NCI-H345 (cell line): ENCODE data around the gene ACACA.
"Not testable (repeated sequence)": the region's sequence is repeated elsewhere in the genome, so short reads cannot be mapped to it uniquely, and the experiment has no call there.

Experiments
- DNase-seq: peaks from one replicate; lab custom pipeline; 2025; lab: John Stamatoyannopoulos, UW

Gene ACACA

GRCh38 chr17:37098910-37099664 is 307.5 kb downstream of the ACACA start:
- DNase-seq, result no peak

GRCh38 chr17:37098152-37098551 is 308.5 kb downstream of the ACACA start:
- no peak for DNase-seq

GRCh38 chr17:37097154-37097553 is 309.5 kb downstream of the ACACA start:
- DNase-seq, result no peak

DNA sequence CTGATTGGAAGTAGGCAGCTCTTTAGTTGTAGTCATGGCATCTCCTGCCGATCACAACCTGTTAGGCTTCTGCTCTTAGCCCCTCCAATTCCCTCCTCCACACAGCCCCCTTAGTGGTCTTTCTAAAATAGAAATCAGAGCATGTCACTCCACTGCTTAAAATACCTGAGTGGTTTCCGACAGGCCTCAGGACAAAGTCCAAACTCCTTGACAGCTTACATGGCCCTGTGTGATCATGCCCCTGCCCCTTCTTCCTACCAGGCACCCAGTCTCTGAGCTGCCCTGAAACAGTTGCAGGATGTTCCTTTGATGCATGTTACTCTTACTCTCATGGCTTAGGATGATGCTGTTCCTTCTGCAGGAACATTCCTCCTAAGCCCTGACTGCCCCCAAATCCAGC is 310.6 kb downstream of the ACACA start:
- no peak for DNase-seq

- no peak for DNase-seq
Observed at GRCh38 chr17:37094391-37094790, 312.2 kb downstream of the ACACA start.

DNA sequence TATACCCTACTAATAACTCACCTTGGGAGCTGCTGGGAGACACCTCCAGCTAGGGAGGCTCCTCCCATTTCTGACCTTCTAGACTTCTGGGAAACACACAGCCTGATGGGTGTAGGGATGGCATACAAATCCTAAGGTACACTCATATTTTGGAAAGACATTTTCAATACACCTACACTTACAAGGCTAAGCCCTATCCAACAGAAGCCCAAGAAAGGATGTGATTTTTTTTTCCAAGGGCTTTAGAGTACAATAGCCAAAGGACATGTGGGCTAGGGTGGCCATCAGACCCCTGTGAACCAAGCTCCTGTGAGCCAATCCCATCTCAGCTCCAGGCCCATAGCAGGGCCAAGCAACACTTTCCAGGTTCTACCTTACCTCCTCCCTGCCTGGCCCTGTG is 313.9 kb downstream of the ACACA start:
- DNase-seq, result no peak

DNA sequence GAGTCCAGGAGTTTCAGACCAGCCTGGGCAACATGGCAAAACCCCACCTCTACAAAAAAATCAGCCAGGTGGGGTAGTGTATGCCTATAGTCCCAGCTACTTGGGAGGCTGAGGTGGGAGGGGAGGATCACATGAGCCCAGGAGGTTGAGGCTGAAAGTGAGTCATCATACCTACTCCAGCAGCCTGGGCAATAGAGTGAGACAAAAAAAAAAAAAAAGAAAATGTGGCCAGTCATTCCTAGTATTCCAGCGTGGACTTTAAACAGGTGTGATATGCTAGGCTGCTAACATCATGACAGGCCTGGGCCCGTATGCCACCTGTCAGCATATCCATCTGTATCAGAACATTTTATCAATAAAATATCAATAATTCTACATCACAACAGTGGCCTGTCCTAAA is 314.6 kb downstream of the ACACA start:
- DNase-seq, result no peak

- DNase-seq, result no peak
Observed at GRCh38 chr17:37090941-37091340, 315.7 kb downstream of the ACACA start.

- no peak for DNase-seq
Observed at GRCh38 chr17:37089956-37090355, 316.7 kb downstream of the ACACA start.

DNA sequence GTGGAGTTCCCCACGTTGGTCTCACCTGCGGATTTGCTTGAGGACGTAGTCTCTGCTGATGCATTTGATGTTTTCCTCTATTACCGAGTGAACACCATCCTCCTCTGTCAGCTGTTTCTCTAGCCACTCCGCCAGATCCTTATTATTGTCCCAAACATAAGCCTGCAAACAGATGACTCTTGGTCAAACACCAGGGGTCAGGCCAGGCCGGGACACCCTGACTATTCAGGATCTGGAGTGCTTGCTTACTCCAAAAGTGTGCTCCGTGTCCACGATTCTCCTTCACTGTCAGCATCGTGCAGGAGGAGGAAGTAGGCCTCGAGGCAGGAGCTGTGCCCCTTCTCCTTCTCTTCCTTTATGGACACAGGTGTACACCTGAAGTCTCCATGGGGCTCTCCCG is 317.7 kb downstream of the ACACA start:
- DNase-seq, result no peak

DNA sequence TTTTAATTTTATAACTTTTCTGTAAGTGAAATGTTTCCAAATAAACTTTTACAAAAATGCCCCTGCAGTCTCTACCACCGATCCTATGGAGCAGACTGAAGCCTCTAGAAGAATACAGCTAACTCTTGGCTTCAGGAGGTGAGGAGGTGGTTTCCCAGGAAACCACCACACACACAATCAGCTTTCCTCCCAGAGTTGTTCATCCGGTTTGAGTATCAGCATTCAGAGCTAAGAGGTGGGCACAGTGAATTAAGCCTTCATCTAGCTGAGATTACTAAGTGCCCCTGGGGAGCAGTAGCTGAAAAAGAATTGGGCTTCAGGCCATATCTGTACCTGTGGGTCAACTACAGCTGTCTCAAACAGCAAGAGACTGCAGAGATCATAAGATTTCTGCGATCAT is 318.2 kb downstream of the ACACA start:
- DNase-seq, result no peak

DNA sequence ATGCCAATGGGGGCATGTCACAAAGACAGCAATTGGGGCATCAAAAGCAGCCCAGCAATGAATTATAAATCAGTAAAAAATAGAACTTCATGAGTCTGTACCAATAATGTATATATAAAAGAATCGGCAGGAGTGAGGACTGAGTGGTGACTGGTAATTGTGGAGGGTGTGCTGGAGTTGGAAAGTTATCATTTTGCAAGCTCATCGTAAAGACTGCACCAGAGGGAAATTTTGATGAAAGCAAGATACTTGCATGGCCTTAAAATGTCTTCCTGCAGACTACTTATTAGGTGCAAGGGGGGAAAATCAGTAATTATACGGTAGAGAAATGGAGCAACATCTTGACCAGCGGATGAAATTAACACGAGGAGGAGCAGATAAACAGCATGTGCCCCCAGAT is 319.0 kb downstream of the ACACA start:
- no peak for DNase-seq

DNA sequence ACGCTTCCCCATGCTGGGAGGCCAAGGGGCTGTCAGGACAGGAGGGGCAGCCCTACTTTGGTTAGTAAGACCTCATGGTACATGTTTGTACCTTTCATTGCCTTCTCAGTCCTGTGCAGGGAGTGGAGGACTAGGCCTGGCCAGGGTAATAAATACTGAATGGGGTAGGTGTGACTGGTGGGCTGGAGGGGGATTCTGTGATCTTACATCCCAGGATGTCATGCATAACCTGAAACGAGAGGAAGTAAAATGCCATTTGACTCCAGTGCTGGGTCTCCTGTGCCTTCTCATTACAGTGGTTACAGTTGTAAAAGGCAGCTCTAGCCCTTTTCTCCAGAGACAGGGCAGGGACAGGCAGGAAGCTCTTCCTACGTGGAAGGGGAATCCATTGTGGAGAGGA is 319.7 kb downstream of the ACACA start:
- no peak for DNase-seq

GRCh38 chr17:37086334-37086733 is 320.3 kb downstream of the ACACA start:
- DNase-seq, result no peak

DNA sequence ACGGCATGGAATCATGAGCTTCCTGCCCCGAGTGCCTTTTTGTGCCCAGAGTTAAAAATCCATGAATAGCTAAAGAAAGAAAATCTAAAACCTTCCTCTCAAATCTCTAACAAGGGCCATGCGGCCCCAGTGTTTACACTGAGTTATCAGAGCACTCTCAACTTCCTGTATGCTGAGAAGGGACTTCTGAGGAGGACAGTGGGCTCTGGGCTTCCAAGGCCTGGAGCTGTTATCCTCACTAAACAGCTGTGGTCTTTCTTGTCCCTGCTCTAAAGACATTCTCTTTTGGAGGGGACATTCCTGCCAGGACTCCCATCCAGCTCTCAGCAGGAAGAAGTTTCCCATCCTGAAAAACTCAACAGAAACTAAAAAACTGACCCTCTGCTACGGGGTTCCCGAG is 322.3 kb downstream of the ACACA start:
- DNase-seq, result no peak

GRCh38 chr17:37083456-37083855 is 323.2 kb downstream of the ACACA start:
- DNase-seq, result no peak

DNA sequence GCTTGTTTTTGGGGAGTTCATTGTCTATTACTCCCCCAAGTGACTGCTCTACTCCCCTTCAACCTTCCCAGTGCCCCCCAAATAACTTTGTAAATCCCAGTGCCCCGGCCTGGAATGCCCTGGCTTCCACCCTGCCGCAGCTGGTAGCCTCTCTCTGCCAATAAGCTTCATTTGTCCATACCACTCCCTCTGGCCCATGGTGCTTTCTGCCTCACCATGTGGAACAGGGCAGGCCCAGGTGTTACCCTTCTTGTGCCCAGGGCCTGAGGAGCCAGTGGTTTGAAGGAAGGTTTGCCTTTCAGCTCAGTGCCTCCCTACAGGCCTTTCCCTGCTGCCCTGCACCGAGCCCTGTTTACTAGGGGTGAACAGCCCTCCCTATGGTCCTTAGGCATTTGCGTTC is 323.7 kb downstream of the ACACA start:
- no peak for DNase-seq

DNA sequence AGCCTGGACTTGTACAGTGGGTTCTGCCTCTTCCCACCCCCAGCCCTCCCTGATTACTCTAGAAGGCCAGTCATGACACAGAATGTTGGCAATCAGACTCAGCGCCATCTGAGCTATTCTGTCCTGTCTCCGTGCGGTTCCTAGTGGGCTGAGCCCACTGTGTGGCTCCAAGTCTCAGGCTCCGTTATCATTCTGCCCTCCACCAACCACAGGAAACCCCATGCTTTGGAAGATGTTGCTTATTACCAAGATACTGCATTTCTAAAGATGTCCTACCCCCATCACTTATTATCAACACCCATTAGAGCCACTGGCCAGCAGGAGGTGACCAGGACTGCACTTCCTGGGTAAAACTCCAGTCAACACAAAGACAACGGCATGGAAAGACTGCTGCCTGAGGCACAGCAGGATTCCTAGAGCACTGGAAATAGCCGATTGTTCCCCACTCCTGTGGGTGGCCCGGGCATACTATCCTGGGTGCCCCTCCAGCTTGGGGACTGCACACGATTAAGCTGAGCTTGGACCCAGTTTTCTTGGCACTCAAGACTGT is 324.2 kb downstream of the ACACA start:
- no peak for DNase-seq

GRCh38 chr17:37081287-37081686 is 325.3 kb downstream of the ACACA start:
- DNase-seq, result no peak

DNA sequence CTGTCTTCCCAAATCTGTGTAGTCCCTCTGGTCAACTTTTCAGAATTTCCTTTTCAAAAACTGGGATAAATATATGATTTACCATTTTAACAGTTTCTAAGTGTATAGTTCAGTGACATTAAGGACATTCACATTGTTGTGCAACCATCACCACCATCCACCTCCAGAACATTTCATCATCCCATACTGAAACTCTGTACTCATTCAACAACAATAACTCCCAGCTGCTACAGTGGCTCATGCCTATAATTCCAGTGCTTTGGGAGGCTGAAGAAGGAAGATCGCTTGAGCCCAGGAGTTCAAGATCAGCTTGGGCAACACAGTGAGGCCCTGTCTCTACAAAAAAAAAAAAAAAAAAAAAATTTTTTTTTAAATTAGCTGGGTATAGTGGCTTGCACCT is 326.9 kb downstream of the ACACA start:
- DNase-seq, result no peak

DNA sequence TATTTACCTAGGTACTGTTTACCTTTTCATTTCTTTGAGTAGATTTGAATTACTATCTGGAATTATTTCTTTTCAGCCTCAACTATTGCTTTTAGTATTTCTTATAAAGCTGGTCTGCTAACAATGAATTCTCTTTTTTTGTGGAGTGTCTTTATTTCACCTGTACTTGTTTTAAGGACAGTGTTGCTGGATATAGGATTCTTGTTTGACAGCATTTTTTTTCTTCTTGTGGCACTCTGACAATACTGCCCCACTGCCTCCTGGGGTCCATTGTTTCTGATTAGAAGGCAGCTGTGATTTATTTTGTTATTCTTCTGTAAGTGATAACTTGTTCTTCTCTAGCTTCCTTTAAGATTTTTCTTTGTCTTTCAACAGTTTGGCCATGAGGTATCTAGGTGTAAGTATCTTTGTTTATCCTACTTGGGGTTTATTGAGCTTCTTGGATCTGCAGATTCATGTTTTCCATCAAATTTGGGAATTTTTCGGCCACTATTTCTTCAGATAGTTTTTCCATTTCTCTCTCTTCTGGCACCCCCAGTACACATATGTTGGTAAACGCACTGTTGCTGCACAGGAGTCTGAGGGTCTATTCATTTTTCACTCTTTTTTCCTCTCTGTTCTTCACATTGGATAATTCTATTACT is 327.4 kb downstream of the ACACA start:
- DNase-seq, result no peak

DNA sequence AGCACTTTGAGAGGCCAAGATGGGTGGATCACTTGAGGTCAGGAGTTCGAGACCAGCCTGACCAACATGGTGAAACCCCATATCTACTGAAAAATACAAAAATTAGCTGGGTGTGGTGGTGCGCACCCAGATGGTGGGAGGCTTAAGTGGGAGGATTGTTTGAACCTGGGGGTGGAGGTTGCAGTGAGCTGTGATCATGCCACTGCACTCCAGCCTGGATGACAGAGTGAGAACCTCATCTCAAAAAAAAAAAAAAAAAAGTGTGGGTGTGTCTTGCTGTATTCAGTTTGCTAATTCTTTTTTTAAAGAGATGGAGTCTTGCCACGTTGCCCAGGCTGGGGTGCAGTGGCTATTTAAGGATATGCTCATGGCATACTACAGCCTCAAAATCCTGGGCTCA is 333.2 kb downstream of the ACACA start:
- not testable (repeated sequence) for DNase-seq

DNA sequence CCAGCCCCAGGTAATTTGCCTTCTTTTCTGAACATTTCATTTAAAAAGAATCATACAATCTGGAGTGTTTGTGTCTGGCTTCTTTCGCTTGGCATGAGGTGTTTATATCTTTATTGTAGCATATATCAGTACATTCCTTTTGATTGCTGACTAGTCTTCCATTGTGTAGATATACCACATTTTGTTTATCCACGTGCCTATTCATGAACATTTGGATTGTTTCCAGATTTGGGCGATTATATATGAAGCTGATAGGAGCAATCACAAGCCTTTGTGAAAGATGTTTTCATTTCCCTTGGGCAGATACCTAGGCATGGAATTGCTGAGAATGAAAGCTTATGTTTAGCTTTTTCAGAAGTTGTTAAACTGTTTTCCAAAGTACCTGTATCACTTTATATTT is 337.5 kb downstream of the ACACA start:
- DNase-seq, result no peak

DNA sequence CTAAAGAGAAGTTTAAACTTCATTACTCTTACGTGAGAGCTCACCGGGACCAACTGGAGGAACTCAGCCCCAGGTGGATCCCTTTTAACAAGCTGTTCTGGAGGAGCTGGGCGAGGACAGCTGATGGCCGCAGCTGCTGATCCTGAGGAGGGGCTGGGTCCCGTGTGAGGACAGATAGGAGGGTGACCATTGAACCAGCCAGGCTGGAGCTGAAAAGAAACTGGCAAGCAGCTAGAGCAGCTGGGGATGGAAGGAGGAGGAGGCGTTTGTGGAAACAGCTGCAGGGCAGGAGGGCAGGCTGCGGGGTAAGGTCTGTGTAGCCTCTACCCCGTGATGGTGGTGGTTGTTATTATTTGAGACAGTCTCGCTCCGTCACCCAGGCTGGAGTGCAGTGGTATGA is 338.4 kb downstream of the ACACA start:
- no peak for DNase-seq
